HEK293 (cell line): Measurements from ENCODE around the gene DCDC2.
A peak's percentile ranks its signal among the peaks of the same experiment; 100 is the strongest.
"Not testable (repeated sequence)": the region's sequence is repeated elsewhere in the genome, so short reads cannot be mapped to it uniquely, and the experiment has no call there.

Source experiments
- CTCF ChIA-PET: fragments of 350-600 bp; formaldehyde crosslinking; extraction: SDS; loops from one replicate; lab custom pipeline; 2021; ENCODE audit warnings: antibody characterized with exemption; lab: Yijun Ruan, JAX
- POLR2A ChIA-PET: fragments of 300-600 bp; formaldehyde crosslinking; extraction: SDS; loops from one replicate; lab custom pipeline; 2020; ENCODE audit warnings: antibody characterized with exemption, inconsistent platforms; lab: Yijun Ruan, JAX
- H3K27ac ChIP-seq: fragments of 200-500 bp; sonication (Bioruptor generic); 2 replicates; pipeline ENCODE4 v1.5.1; 2014; ENCODE audit warnings: low read depth, low read length, control low read depth, inconsistent platforms; ENCODE audit errors: extremely low read depth
- H3K36me3 ChIP-seq, 2 experiments: fragments of 200-500 bp in 1 of 2; sonication (Bioruptor generic) in 1 of 2; 1 replicate in 1 of 2; 2 replicates in 1 of 2; pipeline ENCODE4 v1.5.1; 2014 to 2017; ENCODE audit warnings: inconsistent platforms in 2 of 2, low read length in 2 of 2; ENCODE audit not compliant: control insufficient read depth in 2 of 2, insufficient read depth in 1 of 2
- H3K4me1 ChIP-seq: fragments of 200-500 bp; sonication (Bioruptor generic); 2 replicates; pipeline ENCODE4 v1.5.1; 2014; ENCODE audit warnings: mild to moderate bottlenecking, low read length, inconsistent platforms; ENCODE audit not compliant: control insufficient read depth, insufficient read depth
- H3K4me3 ChIP-seq: 2 replicates; pipeline ENCODE4 v1.5.1; 2011; ENCODE audit warnings: low read depth, mild to moderate bottlenecking, control low read depth, low read length, moderate library complexity
- H3K9me3 ChIP-seq: fragments of 200-500 bp; sonication (Bioruptor generic); 2 replicates; pipeline ENCODE4 v1.5.1; 2014; ENCODE audit warnings: low read depth, low read length, inconsistent platforms; ENCODE audit not compliant: control insufficient read depth, insufficient read depth
- HOXA7 ChIP-seq: sonication (generic); formaldehyde crosslinking; IDR thresholded peaks from 2 replicates; pipeline ENCODE4 v1.8.1; 2022; ENCODE audit warnings: missing genetic modification reagents, borderline replicate concordance
- PRDM1 ChIP-seq: fragments of 450-650 bp; formaldehyde crosslinking; IDR thresholded peaks from 2 replicates; pipeline ENCODE4; 2016; ENCODE audit warnings: missing biosample characterization, missing genetic modification characterization
- SP2 ChIP-seq: fragments of 450-650 bp; formaldehyde crosslinking; IDR thresholded peaks from 2 replicates; pipeline ENCODE4 v1.5.1; 2016; ENCODE audit warnings: missing biosample characterization, missing genetic modification characterization
- ZBTB20 ChIP-seq: fragments of 450-650 bp; formaldehyde crosslinking; IDR thresholded peaks from 2 replicates; pipeline ENCODE4 v1.5.1; 2016; ENCODE audit warnings: missing biosample characterization, missing genetic modification characterization
- ZNF146 ChIP-seq: fragments of 450-650 bp; formaldehyde crosslinking; IDR thresholded peaks from 2 replicates; pipeline ENCODE4 v1.5.1; 2016; ENCODE audit warnings: missing biosample characterization, missing genetic modification characterization
- ZNF221 ChIP-seq: fragments of 450-650 bp; formaldehyde crosslinking; IDR thresholded peaks from 2 replicates; pipeline ENCODE4 v1.5.1; 2017; ENCODE audit warnings: missing biosample characterization, missing genetic modification characterization, borderline replicate concordance
- ZNF274 ChIP-seq, 2 experiments: fragments of 200-500 bp in 1 of 2; fragments of 450-650 bp in 1 of 2; sonication (Bioruptor generic) in 1 of 2; formaldehyde crosslinking in 1 of 2; IDR thresholded peaks; 2 replicates each; pipeline versions ENCODE4 v1.5.1 to v1.6.1; 2014 to 2016; ENCODE audit warnings: borderline replicate concordance in 1 of 2, inconsistent platforms in 1 of 2, low read length in 1 of 2, missing biosample characterization in 1 of 2, missing genetic modification characterization in 1 of 2
- ZNF366 ChIP-seq: fragments of 450-650 bp; formaldehyde crosslinking; conservative IDR thresholded peaks from 2 replicates; pipeline ENCODE4 v1.5.1; 2016; ENCODE audit warnings: missing biosample characterization, missing genetic modification characterization
- ZNF626 ChIP-seq: fragments of 450-650 bp; sonication (Bioruptor Pico); formaldehyde crosslinking; IDR thresholded peaks from 2 replicates; pipeline ENCODE4 v1.5.1; 2018; ENCODE audit warnings: missing biosample characterization, missing genetic modification characterization, inconsistent platforms
- TF ChIP-seq, protein P1 (sequence below): fragments of 450-650 bp; formaldehyde crosslinking; IDR thresholded peaks from 2 replicates; pipeline ENCODE4 v1.5.1; 2016; ENCODE audit warnings: missing biosample characterization, missing genetic modification characterization
- TF ChIP-seq, protein P2 (sequence below): fragments of 450-650 bp; formaldehyde crosslinking; IDR thresholded peaks from 2 replicates; pipeline ENCODE4 v1.5.1; 2017; ENCODE audit warnings: missing biosample characterization, missing genetic modification characterization

The DCDC2 gene

GRCh38 chr6:24384369-24385130 lies 26.7 kb upstream of the DCDC2 start:
- H3K4me3 ChIP-seq, H3K36me3 ChIP-seq, H3K4me1 ChIP-seq, POLR2A ChIA-PET, H3K27ac ChIP-seq, H3K9me3 ChIP-seq: not testable (repeated sequence)
- TF ChIP-seq, protein P1, sequence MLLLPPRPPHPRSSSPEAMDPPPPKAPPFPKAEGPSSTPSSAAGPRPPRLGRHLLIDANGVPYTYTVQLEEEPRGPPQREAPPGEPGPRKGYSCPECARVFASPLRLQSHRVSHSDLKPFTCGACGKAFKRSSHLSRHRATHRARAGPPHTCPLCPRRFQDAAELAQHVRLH (tag by site-specific recombination), result 0 out of 2 replicates have a peak, but pooled peaks have one; percentile 29
- peak; percentile 98 for TF ChIP-seq ZNF146 (tag by site-specific recombination)
- CTCF ChIA-PET, result interaction anchor here (0.7 to 5.8 kb wide), 2 partner anchors 34 to 102 kb away, joined by 3 to 142 read pairs; no protein-coding TSS in a partner anchor

DNA sequence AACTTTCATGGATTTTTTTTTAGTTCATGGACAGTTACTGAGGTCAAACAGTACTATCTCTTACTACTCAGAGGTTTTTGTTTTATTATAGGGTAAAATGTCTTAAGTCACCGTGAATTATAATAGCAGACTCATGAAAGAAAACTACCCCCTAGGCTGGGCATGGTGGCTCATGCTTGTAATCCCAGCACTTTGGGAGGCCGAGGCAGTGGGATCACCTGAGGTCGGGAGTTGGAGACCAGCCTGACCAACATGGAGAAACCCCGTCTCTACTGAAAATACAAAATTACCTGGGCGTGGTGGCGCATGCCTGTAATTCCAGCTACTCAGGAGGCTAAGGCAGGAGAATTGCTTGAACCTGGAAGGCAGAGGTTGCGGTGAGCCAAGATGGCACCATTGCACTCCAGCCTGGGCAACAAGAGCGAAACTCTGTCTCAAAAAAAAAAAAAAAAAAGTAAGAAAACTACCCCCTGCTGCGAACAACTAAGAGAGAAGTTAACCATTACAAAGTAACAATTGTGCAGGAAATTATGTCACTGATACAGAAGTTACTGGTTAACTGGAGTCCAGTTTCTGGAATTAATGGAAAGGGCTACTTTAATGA lies 25.1 kb upstream of the DCDC2 start:
- H3K4me1 ChIP-seq, H3K4me3 ChIP-seq, POLR2A ChIA-PET, H3K27ac ChIP-seq, CTCF ChIA-PET, H3K9me3 ChIP-seq, H3K36me3 ChIP-seq: not testable (repeated sequence)

GRCh38 chr6:24382220-24382540 lies 24.3 kb upstream of the DCDC2 start:
- Histone ChIP-seq H3K9me3 (no peaks in the 10 kb centered on the region), H3K4me3 (no peak overlapping the region), H3K4me1 (no peaks in the 10 kb centered on the region; the same call in 1 of the 2 replicates), H3K27ac (no peak overlapping the region), H3K36me3 (no peaks in the 10 kb centered on the region)
- ChIA-PET CTCF (interaction anchor here (0.6 to 2.7 kb wide), 4 partner anchors 22 to 176 kb away, joined by 3 to 10 read pairs (median 5); no protein-coding TSS in a partner anchor), POLR2A (interaction anchor here (0.8 kb wide), 1 partner anchor 99 kb away, joined by 4 read pairs; no protein-coding TSS in a partner anchor)
- TF ChIP-seq ZNF274 (IDR thresholded peaks at IDR 0.05; ENCODE audit: low read length) (no peak), ZNF274 (tag by site-specific recombination; IDR thresholded peaks at IDR 0.05; ENCODE audit: borderline replicate concordance) (no peak), ZBTB20 (tag by site-specific recombination) (no peak), SP2 (tag by site-specific recombination) (no peak), ZNF626 (no peak), ZNF221 (no peak)
- TF ChIP-seq, protein P2, sequence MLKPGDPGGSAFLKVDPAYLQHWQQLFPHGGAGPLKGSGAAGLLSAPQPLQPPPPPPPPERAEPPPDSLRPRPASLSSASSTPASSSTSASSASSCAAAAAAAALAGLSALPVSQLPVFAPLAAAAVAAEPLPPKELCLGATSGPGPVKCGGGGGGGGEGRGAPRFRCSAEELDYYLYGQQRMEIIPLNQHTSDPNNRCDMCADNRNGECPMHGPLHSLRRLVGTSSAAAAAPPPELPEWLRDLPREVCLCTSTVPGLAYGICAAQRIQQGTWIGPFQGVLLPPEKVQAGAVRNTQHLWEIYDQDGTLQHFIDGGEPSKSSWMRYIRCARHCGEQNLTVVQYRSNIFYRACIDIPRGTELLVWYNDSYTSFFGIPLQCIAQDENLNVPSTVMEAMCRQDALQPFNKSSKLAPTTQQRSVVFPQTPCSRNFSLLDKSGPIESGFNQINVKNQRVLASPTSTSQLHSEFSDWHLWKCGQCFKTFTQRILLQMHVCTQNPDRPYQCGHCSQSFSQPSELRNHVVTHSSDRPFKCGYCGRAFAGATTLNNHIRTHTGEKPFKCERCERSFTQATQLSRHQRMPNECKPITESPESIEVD (tag by site-specific recombination), result peak; percentile 54

DNA sequence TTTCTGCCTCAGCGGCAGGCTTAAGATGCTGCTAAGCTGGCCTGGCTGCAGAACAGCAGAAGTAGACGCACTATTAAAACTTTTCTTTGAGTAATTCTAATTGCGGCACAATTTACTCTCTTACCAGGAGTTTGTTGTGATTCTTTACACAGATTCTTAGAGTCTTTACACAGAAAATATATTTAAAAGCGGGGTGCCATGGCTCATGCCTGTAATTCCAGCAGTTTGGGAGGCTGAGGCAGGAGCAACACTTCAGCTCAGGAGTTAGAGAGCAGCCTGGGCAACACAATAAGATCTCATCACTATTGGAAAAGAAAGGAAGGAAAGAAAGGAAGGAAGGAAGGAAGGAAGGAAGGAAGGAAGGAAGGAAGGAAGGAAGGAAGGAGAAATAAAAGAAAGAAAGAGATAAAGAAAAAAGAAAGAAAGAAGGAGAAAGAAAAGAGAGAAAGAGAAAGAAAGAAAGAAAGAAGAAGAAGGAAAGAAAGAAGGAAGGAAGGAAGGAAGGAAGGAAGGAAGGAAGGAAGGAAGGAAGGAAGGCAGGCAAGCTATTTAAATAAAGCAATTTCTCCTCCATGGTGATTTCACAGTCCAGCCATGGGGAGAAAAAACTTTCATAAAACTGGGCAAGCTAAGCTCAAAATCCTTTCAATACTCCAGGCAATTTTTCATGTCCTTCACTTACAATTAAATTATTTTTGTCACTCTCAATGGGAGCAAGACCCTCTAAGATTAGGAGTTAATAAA lies 23.8 kb upstream of the DCDC2 start:
- ChIA-PET POLR2A (interaction anchor here (0.8 kb wide), 1 partner anchor 98 kb away, joined by 4 read pairs; no protein-coding TSS in a partner anchor), CTCF (interaction anchor here (0.6 to 2.7 kb wide), 7 partner anchors 22 to 1416 kb away, joined by 3 to 10 read pairs (median 6); no protein-coding TSS in a partner anchor)
- H3K4me1 ChIP-seq, result no peaks in the 10 kb centered on the region; the same call in 1 of the 2 replicates
- no peaks in the 10 kb centered on the region for H3K9me3 ChIP-seq
- TF ChIP-seq HOXA7, result no peak
- peak; percentile 95 for TF ChIP-seq ZNF366 (tag by site-specific recombination)
- TF ChIP-seq PRDM1 (tag by site-specific recombination), result peak; percentile 42; the same call in 1 of the 2 replicates
- H3K27ac ChIP-seq, result no peak overlapping the region
- no peak overlapping the region for H3K4me3 ChIP-seq
- H3K36me3 ChIP-seq, result no peaks in the 10 kb centered on the region
